OCI-LY3 (cell line): ENCODE measurements around the gene APLF.

Experiments
- CTCF ChIP-seq: fragments of 200-600, 300-600 bp; sonication (generic); IDR thresholded peaks from 2 replicates; pipeline ENCODE4 v1.5.1; 2014; ENCODE audit warnings: antibody characterized with exemption, low read length, low read depth
- EZH2phosphoT487 ChIP-seq: fragments of 200-600 bp; shearing (Covaris generic); IDR thresholded peaks from 2 replicates; pipeline ENCODE4 v1.6.1; 2018; ENCODE audit warnings: antibody characterized with exemption, mixed run types, low read depth

- TF ChIP-seq CTCF (no peak), EZH2phosphoT487 (no peak)
Measured at GRCh38 chr2:68499133-68499532, 31.7 kb downstream of the APLF start.
